Smooth muscle cell (in vitro differentiated cells): ENCODE measurements around the gene IL1F10. TPM values are rescaled to one million over a fixed set of nuclear protein-coding genes. Genes with fewer than 3 reads are reported as not detected.

ENCODE experiments used
- DNase-seq: peaks from one replicate; lab custom pipeline; 2025; ENCODE audit not compliant: unreplicated experiment; lab: John Stamatoyannopoulos, UW
- H2AFZ ChIP-seq: fragments of 200-600 bp; sonication (generic); 2 replicates; pipeline ENCODE4 v1.6.0; 2016; ENCODE audit warnings: antibody characterized with exemption, low read depth, mild to moderate bottlenecking
- H3F3A ChIP-seq: fragments of 200-600 bp; sonication (generic); 2 replicates; pipeline ENCODE4 v1.6.0; 2017; ENCODE audit warnings: antibody characterized with exemption, low read depth
- H3K27ac ChIP-seq: fragments of 200-600 bp; sonication (generic); 2 replicates; pipeline ENCODE4 v1.5.1; 2016; ENCODE audit warnings: low read depth, mild to moderate bottlenecking
- H3K27me3 ChIP-seq: fragments of 200-600 bp; sonication (generic); 2 replicates; pipeline ENCODE4 v1.6.1; 2016; ENCODE audit warnings: low read depth, mild to moderate bottlenecking
- H3K36me3 ChIP-seq: fragments of 200-600 bp; sonication (generic); 2 replicates; pipeline ENCODE4 v1.5.1; 2016; ENCODE audit warnings: low read depth
- H3K4me1 ChIP-seq: fragments of 200-600 bp; sonication (generic); 2 replicates; pipeline ENCODE4 v1.5.1; 2016; ENCODE audit warnings: low read depth
- H3K4me2 ChIP-seq: fragments of 200-600 bp; sonication (generic); 2 replicates; pipeline ENCODE4 v1.6.0; 2016; ENCODE audit warnings: mild to moderate bottlenecking
- H3K4me3 ChIP-seq: fragments of 200-600 bp; sonication (generic); 2 replicates; pipeline ENCODE4 v1.5.1; 2016; ENCODE audit warnings: mild to moderate bottlenecking
- H3K79me2 ChIP-seq: fragments of 200-600 bp; sonication (generic); 2 replicates; pipeline ENCODE4 v1.6.0; 2016; ENCODE audit warnings: low read depth, mild to moderate bottlenecking
- H3K9ac ChIP-seq: fragments of 200-600 bp; sonication (generic); 2 replicates; pipeline ENCODE4 v1.6.0; 2016; ENCODE audit warnings: low read depth
- H3K9me3 ChIP-seq: fragments of 200-600 bp; sonication (generic); replicated peaks from 2 replicates; pipeline ENCODE4 v1.5.1; 2016; ENCODE audit warnings: low read depth
- H4K20me1 ChIP-seq: fragments of 200-600 bp; sonication (generic); 2 replicates; pipeline ENCODE4 v1.6.0; 2016; ENCODE audit warnings: low read depth
- CTCF ChIP-seq: fragments of 200-600 bp; sonication (generic); IDR thresholded peaks from 2 replicates; pipeline ENCODE4 v1.5.1; 2017; ENCODE audit warnings: borderline replicate concordance, mild to moderate bottlenecking, antibody characterized with exemption; ENCODE audit not compliant: insufficient read depth, poor library complexity, severe bottlenecking
- WGBS: methylation state at CpG from one replicate; pipeline ENCODE4 v1.1.7; 2016; ENCODE audit warnings: low lambda C conversion rate; 5-methylcytosine and 5-hydroxymethylcytosine counted together
- polyA plus RNA-seq: library from polyadenylated mRNA; unstranded; fragments of >200 nt; fragmentation: Nextera tagmentation; extraction: Ambion mirVana; gene quantifications from 2 replicates; pipeline ENCODE4 v1.2.1, GENCODE V29; 2016
- total RNA-seq: library from RNA; depleted of rRNA; stranded (reverse); fragments of >200 nt; gene quantifications from 2 replicates; pipeline ENCODE4 v1.2.3, GENCODE V29; 2014

The IL1F10 gene
- total and polyA plus RNA-seq, 2 experiments from 2014 or later: not detected

- Histone ChIP-seq H3K4me3 (no peak overlapping the region), H3K9me3 (no peaks in the 10 kb centered on the region), H3K36me3 (no peaks in the 10 kb centered on the region), H4K20me1 (no peaks in the 10 kb centered on the region), H3K27me3 (peaks cover 28% of the 10 kb centered on the region), H3K79me2 (no peaks in the 10 kb centered on the region), H3K4me2 (no peak overlapping the region), H3K9ac (no peak overlapping the region), H2AFZ (no peak overlapping the region), H3F3A (no peaks in the 10 kb centered on the region), H3K4me1 (no peaks in the 10 kb centered on the region), H3K27ac (no peak overlapping the region)
- peak; percentile 45 for TF ChIP-seq CTCF
- DNase-seq: no peak
- WGBS: 52% methylated on average over 5 of the region's 5 CpGs
Measured at GRCh38 chr2:113084249-113085000, 16.7 kb downstream of the IL1F10 start.

GRCh38 chr2:113085542-113085941 is 17.8 kb downstream of the IL1F10 start:
- no peaks in the 10 kb centered on the region for H3K36me3 ChIP-seq
- H3F3A ChIP-seq: no peaks in the 10 kb centered on the region
- DNase-seq: no peak
- H3K27me3 ChIP-seq: peaks cover 39% of the 10 kb centered on the region
- H4K20me1 ChIP-seq: no peaks in the 10 kb centered on the region
- H3K4me3 ChIP-seq: no peak overlapping the region
- H3K79me2 ChIP-seq: no peaks in the 10 kb centered on the region
- no peaks in the 10 kb centered on the region for H3K4me1 ChIP-seq
- TF ChIP-seq CTCF: no peak
- no peak overlapping the region for H3K4me2 ChIP-seq
- no peak overlapping the region for H3K27ac ChIP-seq
- no peak overlapping the region for H2AFZ ChIP-seq
- H3K9ac ChIP-seq: no peak overlapping the region
- 61% methylated on average over 2 of the region's 2 CpGs for WGBS
- H3K9me3 ChIP-seq: no peaks in the 10 kb centered on the region

GRCh38 chr2:113088213-113088992 is 20.6 kb downstream of the IL1F10 start:
- Histone ChIP-seq H3K79me2 (no peaks in the 10 kb centered on the region), H3K9ac (no peak overlapping the region), H3K27me3 (peaks cover 43% of the 10 kb centered on the region), H3K36me3 (no peaks in the 10 kb centered on the region), H3F3A (no peaks in the 10 kb centered on the region), H3K4me3 (no peak overlapping the region), H3K9me3 (no peaks in the 10 kb centered on the region), H3K27ac (no peak overlapping the region), H2AFZ (no peak overlapping the region), H4K20me1 (no peaks in the 10 kb centered on the region), H3K4me1 (no peaks in the 10 kb centered on the region), H3K4me2 (no peak overlapping the region)
- TF ChIP-seq CTCF: no peak
- no peak for DNase-seq
